Stimulated activated CD4-positive, alpha-beta T cell treated with anti-CD3 and anti-CD28 coated beads, Interleukin-12 subunit alpha, Interleukin-12 subunit beta, amount 100 ng/mL, for 48 hours (primary cell): ENCODE results near the gene GSE1.

Experiments
- DNase-seq, 3 donors: peaks; one replicate each; pipeline ENCODE4 v3.0.0-alpha.2; 2020; ENCODE audit warnings: low read depth in 2 of 3, low spot score in 1 of 3

The GSE1 gene

GRCh38 chr16:85573696-85574641 is 39.2 kb upstream of the GSE1 start:
- DNase-seq: no peak

GRCh38 chr16:85574672-85575475 is 38.2 kb upstream of the GSE1 start:
- DNase-seq: no peak

- DNase-seq: no peak
Observed at GRCh38 chr16:85575920-85576319, 37.2 kb upstream of the GSE1 start.

GRCh38 chr16:85576944-85577343 is 36.2 kb upstream of the GSE1 start:
- DNase-seq: no peak

- DNase-seq: no peak
Observed at GRCh38 chr16:85577899-85578598, 35.1 kb upstream of the GSE1 start.

- DNase-seq: no peak
Observed at GRCh38 chr16:85578599-85578948, 34.5 kb upstream of the GSE1 start.

GRCh38 chr16:85579191-85579590 is 33.9 kb upstream of the GSE1 start:
- DNase-seq: no peak

GRCh38 chr16:85579923-85580580 is 33.1 kb upstream of the GSE1 start:
- DNase-seq: no peak

GRCh38 chr16:85580684-85581083 is 32.4 kb upstream of the GSE1 start:
- no peak for DNase-seq

GRCh38 chr16:85582229-85582991 is 30.7 kb upstream of the GSE1 start:
- no peak for DNase-seq

GRCh38 chr16:85583491-85584181 is 29.5 kb upstream of the GSE1 start:
- DNase-seq: no peak

- DNase-seq: no peak
Observed at GRCh38 chr16:85584267-85584666, 28.9 kb upstream of the GSE1 start.

- no peak for DNase-seq
Observed at GRCh38 chr16:85584819-85585282, 28.3 kb upstream of the GSE1 start.

GRCh38 chr16:85585711-85586110 is 27.4 kb upstream of the GSE1 start:
- no peak for DNase-seq

GRCh38 chr16:85586380-85587104 is 26.6 kb upstream of the GSE1 start:
- no peak for DNase-seq

GRCh38 chr16:85587762-85588556 is 25.2 kb upstream of the GSE1 start:
- no peak for DNase-seq

- DNase-seq: no peak
Observed at GRCh38 chr16:85588562-85589503, 24.3 kb upstream of the GSE1 start.
